IPS DF 19.7 (cell line): ENCODE results near the gene PKIG.
"Not testable (repeated sequence)": the region's sequence is repeated elsewhere in the genome, so short reads cannot be mapped to it uniquely, and the experiment has no call there.

Experiments used
- DNase-seq: peaks from one replicate; pipeline ENCODE4 v3.0.0-alpha.2; 2013; ENCODE audit warnings: low read depth, low spot score

The PKIG gene

DNA sequence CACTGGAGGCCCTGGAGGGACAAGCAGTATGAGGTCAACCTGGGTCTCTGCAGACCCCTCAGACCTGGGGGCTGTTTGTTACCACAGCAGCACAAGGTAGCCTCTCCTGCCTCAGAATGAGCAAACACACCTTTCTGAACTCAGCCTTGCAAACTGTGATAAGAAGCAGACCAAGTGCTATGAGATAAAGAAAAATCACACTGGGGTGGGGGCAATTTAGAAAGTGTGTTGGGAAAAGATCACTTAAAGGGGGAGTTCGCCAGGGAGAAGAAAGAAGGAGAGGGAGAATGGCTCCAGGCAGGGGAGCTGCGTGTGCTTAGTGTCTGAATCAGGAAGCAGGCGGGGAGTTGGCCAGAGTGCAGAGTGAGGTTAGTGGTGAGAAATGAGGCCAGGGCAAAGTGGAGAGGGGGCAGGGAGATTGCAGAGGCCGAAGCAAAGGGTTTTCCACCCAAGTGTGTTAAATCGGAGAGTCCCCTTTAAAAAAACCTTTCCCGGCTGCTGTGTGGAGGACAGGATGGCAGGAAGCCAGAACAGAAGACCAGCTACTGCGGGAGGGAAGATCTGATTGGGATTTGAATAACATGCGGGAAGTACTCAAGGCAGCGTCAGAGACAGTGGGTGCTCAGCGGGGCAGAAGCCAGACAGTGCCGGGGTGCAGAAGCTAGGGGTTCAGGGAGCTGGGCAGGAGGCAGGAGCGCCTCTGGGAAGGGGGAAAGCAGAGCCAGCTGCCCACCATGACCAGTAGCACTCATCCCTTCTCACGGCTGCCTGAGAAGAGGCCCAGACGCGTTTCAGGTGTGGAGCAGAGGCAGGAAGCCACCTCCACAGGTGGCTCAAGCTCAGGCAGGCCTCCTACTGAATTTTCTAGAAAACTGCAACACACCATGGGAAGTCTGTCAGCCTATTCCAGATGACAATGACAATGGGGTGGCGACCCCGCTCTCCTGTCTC lies 60.1 kb downstream of the PKIG start:
- no peak for DNase-seq

DNA sequence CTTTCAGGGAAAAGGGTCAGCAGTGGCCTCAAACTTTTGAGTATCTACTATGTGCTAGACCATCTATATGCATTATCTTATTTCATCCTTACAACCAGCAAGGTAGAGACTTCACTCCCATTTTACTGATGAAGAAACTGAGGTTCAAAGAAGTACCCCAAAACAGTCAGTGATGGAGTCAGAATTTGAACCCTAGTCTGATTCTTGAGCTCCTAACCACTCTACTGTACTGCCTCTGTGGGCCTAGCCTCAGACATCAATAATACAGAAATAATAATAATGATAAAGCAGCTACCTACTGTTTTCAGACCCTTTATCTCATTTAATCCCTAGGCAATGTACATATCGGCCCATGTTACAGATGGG lies 60.8 kb downstream of the PKIG start:
- no peak for DNase-seq

DNA sequence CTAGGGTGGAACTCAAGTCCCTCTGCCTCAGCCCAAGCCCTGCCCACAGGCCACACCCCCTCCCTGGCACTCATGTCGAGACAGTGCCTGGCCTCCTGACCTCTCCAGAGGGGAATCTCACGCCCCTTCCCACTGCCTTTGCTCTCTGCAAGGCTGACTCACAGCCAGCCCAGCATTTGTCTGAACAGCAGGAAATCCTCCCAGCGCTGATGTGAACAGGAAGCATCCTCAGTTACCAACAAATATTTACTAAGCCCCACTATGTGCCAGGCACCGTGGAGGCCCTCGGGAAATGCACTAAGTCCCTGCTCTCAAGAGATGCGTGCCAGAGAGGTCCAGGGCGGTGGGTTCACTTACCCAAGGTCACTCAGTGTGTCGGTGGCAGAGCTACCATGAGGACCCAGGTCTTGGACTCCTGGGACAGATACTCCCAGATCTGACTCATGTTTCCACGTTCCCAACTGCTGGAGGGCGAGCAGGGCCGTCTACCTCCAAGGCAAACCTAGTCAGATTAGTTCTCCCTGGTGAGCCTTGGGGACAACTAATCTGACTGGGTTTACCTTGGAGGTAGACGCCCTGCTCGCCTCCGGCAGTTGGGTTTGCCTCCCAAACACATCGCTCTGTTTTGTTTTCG lies 61.3 kb downstream of the PKIG start:
- no peak for DNase-seq

DNA sequence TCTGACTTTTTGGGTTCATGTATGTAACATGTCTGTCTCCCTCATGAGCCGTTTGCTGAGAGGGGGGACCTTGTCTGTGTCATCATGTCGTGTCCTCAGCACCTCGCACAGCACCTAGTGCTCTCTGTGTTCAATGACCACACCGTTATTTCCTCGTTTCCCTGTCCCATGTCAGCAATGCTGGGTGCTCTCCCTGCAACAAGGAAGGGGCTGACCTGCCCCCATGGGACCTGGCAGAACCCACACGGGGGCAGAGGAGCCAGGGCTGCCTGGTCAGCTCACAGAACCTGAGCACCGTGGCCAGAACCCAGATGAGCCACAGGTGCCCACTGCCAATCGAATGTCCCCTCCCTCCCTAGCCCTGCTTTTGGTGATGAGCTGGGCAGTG lies 61.8 kb downstream of the PKIG start:
- no peak for DNase-seq

DNA sequence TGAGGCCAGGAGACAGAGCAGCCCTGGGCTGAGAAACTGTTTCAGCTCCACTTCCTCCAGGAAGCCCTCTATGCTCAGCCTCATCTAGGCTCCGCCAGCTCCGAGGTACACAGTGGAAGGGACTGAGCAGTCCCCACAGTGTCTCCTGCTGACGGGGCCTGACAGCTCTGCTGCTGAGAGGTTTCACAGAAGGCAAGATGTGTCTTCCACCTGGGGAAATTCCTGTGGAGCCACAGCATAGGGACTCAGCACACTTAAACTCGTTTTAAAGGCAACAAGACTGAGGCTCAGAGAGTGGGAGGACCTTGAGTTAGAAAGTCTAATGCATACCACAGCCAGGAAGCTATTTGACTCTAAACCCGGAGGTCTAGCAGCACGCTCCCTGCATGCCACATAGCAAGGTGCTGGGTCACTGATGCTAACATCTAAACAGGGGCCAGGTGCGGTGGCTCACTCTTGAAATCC lies 62.3 kb downstream of the PKIG start:
- no peak for DNase-seq

DNA sequence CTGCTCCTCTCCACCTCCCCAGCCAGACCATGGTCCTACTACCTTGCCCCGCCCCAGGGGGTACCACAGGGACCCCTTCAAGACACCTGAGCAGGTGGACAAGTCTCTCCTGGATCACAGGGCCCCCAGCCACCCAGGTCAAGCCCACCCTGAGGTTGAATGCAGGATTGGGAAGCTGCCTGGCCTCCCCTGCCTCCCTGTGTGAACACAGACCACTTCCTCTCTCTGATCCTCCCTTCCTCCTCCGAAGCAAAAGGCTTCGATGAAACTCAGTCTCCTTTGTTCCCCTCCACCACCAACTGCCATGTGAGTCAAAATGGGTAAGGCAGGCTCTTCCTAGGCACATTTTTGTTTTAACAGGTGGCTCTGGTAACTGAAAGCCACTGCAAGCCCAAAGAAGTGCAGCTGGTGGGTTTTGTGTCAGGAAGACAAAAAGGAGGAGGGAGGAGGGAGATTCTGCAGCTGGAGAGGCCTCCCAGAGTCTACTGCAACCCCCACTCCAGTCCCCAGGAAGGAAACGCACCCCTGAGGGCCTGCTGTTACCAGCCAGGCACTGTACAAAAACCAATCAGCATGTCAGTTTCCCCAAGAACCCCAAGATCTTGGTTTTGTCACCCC lies 63.8 kb downstream of the PKIG start:
- DNase-seq, result no peak

DNA sequence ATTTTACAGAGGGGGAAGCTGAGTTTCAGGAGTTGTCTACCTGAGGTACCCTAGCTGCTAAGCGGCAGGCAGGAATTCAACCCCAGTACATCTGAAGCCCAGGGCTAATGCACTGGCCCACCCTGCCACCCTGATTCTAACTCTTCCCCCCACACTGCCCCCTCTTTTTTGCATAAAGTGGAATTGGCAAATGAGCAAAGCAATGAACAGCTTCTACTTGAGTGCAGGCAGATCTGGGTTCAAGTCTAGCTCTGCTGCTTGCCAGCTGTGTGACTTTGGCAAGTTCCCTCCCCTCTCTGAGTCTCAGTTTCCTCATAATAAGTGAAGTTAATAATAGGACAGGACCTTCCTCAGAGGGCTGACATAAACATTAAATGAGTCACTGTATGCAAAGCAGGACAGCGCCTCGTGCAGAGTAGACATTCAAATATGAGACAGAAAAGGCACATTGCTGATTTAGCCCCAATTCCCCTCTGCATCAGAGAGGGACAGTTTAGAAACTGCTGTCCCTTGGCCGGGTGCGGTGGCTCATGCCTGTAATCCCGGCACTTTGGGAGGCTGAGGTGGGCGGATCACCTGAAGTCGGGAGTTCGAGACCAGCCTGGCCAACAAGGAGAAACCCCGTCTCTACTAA lies 64.4 kb downstream of the PKIG start:
- no peak for DNase-seq

DNA sequence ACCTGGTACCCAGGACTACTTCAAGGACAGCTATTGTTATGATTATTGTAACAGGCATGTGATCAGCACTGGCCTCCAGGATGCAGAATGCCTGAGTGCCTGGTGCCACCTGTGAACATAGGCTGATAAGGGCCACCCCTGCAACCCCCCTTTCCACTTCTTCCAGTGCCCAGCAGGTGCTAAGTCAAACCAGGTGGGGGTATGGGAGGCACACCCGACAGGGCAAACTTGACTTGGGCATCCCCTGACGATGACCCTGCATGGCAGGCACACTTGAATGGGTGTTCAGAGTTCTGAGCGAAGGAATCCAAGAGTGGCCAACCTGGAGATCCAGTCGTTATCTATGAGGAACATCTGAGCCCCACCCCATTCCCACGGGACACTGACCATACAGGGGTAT lies 65.7 kb downstream of the PKIG start:
- no peak for DNase-seq

DNA sequence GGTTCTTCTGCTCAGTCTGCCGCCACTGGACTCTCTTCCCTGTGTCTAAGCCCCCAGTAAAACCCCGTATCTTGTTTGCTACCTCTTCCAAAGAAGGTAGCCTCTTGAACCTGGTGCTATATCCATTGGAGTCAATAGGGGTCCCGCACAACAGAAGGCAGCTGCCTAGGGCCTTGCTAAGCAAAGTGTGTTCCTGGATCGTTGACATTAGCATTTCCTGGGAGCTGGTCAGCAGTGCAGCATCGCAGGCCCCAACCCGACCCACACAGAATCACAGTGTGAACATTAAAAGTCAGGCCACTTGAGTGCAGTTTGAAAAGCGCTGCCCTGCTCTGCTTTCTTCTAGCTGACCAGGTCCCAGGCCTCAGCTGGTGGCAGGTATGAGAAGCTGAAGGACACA lies 66.2 kb downstream of the PKIG start:
- no peak for DNase-seq

DNA sequence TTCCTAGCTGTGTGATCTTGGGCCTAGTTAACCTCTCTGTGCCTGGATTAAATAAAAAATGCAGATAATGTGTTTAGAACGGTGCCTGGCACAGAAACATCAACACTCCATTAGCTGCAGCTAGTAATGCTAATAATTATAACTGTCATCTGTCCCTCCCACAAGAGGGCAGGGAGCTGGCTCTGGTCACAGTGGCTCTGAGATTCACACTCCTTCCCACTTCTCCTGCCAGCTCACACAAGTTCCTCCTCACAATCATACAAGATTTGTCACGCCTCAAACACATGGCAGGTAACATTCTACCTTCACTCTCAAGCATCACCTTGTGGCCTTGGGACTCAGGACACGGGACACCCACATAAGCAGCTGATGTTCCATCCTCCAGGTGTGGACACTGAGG lies 66.7 kb downstream of the PKIG start:
- no peak for DNase-seq

DNA sequence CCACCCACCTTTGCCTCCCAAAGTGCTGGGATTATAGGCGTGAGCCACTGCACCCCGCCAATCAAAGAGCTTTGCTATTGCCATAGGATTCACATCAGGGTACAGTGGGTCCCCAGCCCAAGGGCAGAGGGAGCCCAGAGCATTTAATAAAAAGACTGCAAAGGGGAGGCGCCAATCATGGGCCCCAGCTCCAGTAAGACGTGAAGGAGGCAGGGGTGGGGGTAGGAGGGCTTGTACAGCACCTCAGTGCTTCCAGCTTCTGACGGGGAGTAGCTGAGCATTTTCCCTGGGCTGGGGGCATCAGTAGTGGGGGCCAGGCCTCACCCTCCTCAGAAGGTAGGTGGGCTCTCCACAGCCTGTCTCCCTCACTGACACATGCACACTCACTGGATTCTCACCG lies 67.6 kb downstream of the PKIG start:
- DNase-seq, result no peak

DNA sequence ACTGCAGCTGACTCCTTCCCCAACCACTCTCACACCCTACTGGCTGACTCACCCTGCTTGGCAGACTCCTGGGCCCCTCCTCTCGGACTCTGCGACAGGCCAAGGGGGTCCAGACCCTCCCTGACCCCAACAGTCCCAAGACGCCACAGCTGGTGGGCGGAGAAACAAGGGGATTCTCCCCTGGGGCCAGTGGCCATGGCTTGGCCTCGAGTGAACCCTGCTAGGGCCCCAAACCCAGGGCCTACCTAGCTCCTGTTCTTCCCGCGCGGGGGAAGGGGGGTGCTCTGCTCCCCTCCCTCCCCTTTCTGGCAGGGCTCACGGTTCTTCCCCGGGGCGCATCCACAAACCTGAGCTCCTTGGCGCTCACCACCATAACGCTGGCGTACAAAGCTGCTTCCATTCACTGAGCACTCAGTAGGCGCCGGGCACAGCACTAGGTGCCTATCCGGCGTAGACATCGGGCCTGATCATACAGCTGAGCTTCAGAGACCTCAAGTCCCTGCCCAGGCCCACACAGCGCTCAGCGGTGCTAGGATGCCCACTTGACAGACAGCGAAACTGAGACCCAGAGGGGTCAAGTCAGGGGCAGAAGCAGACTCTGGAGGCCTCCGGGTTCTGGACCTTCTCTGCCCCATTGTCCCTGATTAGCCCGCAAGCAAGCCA lies 68.5 kb downstream of the PKIG start:
- no peak for DNase-seq

DNA sequence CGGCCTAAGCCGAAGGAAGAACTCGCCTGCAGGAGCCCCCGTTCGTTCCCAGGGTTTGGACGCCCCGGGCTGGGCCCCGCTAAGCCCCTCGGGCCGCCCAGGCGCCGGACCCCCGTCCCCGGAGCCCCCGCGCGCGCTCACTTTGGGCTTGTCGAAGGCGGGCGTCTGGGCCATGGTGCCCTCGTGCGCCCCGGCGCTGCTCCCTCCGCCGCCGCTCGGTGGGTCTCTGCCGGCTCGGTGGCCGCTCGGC lies 69.0 kb downstream of the PKIG start:
- DNase-seq, result no peak

DNA sequence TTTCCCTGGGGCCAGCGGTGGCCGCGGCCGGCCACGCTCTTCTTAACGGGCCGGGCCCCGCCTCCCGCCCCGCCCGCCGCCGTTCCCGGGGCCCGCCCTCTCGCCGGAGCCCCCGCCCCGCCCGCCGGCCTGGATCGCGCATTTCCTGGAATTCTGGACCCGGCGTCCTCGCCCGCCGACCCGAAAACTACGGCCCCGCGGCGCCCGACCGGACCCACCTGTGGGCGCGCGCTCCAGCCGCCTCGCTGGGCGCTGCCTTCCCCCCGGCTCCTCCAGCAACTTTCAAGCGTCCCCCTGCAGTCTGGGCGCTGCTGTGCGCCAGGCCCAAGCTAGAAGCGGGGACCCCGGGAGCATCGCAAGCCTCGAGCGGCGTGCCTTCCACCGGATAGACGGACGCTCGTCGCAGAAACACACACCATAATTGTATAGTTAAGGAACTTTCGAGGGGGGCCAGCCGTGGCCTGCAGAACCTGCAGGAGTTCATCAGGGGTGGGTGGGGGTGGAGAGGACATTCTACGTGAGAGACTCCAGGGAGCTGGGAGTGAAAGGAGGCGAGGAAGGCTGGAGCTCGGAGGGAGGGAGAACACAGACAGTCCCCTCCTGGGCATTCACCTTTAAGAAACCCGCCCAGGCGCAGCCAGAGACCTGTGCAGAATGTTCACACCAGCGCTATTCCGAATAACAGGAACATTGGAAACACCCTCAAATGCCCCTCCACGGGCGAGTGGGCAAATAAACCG lies 69.5 kb downstream of the PKIG start, which contains the start of gene ADA:
ADA (minus strand) TSS at position 16 of the 740 bp plus-strand sequence. CDS start 92 bp downstream, outside the sequence.
- no peak for DNase-seq

DNA sequence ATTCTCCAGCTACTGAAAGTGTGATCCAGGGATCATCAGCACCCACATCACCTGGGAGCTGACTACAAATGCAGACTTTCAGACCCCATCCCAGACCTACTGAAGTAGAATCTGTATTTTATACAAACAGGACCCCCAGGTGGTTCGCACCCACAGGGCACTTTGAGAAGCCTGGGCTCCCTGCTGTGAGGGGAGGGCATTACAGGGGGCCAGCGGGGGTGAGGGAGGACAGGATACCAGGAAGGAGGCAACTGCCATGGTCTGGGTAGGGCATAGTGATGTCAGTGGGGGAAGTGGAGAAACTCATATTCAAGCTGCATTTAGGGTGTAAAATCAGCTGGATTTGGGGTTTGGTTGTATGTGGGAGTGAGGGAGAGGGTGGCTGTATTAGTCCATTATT lies 71.2 kb downstream of the PKIG start:
- DNase-seq, result no peak

DNA sequence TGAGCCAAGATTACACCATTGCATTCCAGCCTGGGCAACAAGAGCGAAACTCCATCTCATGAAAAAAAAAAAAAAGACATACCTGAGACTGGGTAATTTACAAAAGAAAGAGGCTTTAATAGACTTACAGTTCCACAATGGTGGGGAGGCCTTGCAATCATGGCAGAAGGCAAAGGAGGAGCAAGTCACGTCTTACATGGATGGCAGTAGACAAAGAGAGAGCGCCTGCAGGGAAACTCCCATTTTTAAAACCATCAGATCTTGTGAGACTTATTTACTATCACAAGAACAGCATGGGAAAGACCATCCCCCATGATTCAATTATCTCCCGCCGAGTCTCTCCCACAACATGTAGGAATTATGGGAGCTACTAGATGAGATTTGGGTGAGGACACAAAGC lies 71.8 kb downstream of the PKIG start:
- DNase-seq, result not testable (repeated sequence)

DNA sequence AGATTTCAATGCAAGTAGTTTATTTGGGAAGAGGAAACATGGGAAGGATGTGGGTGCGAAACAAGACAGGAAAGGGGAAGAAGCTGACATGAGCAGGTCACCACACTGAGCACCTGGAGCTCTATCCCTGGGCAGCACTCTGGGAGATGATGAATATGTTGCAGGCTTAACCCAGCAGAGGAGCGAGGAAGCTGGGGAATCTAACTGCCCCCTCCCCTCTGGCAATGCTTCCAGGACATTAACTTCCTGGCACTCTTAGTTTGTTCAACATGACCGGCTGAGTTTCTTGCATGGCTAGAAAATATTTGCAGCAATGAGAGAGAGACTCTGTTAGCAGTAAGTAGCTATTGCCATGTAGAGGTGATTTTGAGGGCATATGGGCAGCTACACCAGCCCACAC lies 74.1 kb downstream of the PKIG start:
- DNase-seq, result no peak

DNA sequence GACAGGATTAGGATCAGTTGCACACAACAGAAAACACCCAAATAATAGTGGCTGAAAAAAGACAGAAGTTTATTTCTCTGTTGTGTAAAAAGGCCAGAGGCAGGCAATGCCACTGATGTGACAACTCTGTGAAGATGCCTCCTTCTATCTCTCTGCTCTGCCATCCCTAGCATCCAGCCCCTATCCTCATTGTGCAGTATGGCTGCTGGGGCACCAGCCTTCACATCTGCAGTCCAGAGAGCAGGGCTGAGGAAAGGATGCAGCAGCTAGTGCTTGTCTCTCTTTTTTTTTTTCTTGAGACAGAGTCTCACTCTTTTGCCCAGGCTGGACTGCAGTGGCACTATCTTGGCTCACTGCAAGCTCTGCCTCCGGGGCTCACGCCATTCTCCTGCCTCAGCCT lies 75.5 kb downstream of the PKIG start:
- no peak for DNase-seq

DNA sequence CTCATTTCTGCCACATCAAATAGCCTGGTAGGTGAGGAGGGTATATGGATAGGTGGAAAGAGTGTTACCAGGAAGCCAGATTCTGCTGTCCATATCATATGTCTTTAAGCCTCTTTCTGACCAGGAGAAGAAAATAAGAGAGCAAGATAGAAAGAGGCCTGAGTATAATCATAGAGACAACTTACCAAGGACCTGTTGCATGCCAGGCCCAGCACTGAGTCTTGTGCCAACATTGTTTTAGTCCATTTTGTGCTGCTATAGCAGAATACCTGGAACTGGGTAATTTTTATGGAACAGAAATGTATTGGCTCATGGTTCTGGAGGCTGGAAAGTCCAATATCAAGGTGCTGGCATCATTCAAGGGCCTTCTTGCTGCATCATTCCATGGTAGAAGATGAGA lies 76.4 kb downstream of the PKIG start:
- no peak for DNase-seq

DNA sequence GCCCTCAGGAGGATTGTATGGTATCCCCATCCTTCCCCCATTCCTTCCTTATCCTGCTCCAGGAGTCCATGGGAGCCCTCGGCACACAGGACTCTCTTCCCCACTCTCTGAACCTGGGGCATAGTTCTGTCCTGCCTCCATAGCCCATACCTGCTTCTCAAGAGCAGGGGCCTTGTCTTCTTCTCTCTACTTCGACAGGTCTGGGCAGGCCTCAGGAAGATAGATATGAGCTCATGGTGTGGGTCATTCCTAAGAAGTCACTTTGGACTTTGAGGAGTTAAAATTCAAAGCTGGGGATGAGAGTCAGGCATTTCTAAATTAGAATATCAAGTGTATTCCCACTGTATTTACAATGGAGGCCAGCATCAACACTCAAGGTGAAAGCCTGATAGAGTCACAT lies 77.6 kb downstream of the PKIG start:
- no peak for DNase-seq

DNA sequence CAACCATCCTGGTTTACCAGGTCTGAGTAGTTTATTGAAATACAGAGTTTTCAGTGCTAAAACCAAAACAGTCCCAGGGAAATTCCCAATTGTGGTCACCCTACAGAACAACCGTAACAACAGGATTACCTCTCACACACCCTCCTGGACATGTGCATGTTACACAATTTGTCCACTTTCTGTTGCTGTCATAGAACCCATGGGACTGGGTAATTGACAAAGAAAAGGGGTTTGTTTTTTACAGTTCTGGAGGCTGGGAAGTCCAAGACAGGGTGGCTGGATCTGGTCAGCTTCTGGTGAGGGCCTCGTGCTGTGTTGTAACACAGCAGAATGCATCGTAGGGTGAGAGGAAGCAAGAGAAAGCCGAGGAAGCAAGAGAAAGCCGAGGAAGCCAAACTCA lies 78.2 kb downstream of the PKIG start:
- no peak for DNase-seq
